Naive thymus-derived CD4-positive, alpha-beta T cell (primary cell): ENCODE measurements around the gene BEAN1. TPM values are rescaled to one million over a fixed set of nuclear protein-coding genes. Genes with fewer than 3 reads are reported as not detected.

Experiments
- ATAC-seq: fragments of 150-1000 bp; cut with Tn5 transposase; 2 replicates; pipeline ENCODE4 v1.10.0; 2021; ENCODE audit warnings: mild to moderate bottlenecking, moderate library complexity
- CTCF ChIA-PET: fragments of 350-600 bp; sonication (Branson Sonifier 250); formaldehyde crosslinking; loops from one replicate; lab custom pipeline; 2021; ENCODE audit warnings: antibody characterized with exemption; lab: Charles Lee
- POLR2A ChIA-PET: fragments of 350-600 bp; sonication (Branson Sonifier 250); formaldehyde crosslinking; loops from one replicate; lab custom pipeline; 2021; ENCODE audit warnings: antibody characterized with exemption, inconsistent platforms; lab: Charles Lee
- DNase-seq, 9 donors: peaks; one replicate each; pipeline versions ENCODE4 v3.0.0 to v3.0.0-alpha.2; 2020 to 2022; ENCODE audit warnings: mixed read lengths in 1 of 9
- H3K27ac ChIP-seq: one replicate; pipeline ENCODE4 v1.7.0; 2013; ENCODE audit warnings: mild to moderate bottlenecking, low read depth, low read length, moderate library complexity
- H3K27me3 ChIP-seq, 2 donors: one replicate each; pipeline ENCODE4 v1.7.0; 2013; ENCODE audit warnings: low read length in 2 of 2, mild to moderate bottlenecking in 2 of 2, moderate library complexity in 2 of 2; ENCODE audit not compliant: control insufficient read depth in 2 of 2, insufficient read depth in 2 of 2
- H3K36me3 ChIP-seq, 3 experiments: 1 replicate in 2 of 3; 2 replicates in 1 of 3; pipeline ENCODE4 v1.7.0; 2013; ENCODE audit warnings: low read length in 3 of 3, mild to moderate bottlenecking in 3 of 3, moderate library complexity in 1 of 3; ENCODE audit not compliant: insufficient read depth in 3 of 3, control insufficient read depth in 2 of 3
- H3K4me1 ChIP-seq, 2 donors: one replicate each; pipeline ENCODE4 v1.7.0; 2013; ENCODE audit warnings: low read length in 2 of 2, mild to moderate bottlenecking in 2 of 2, moderate library complexity in 1 of 2; ENCODE audit not compliant: control insufficient read depth in 2 of 2, insufficient read depth in 2 of 2
- H3K4me3 ChIP-seq: 2 replicates; pipeline ENCODE4 v1.7.0; 2013; ENCODE audit warnings: mild to moderate bottlenecking, low read length
- H3K9me3 ChIP-seq, 3 experiments: 1 replicate in 2 of 3; 2 replicates in 1 of 3; pipeline ENCODE4 v1.7.0; 2013; ENCODE audit warnings: low read length in 3 of 3; ENCODE audit not compliant: control insufficient read depth in 2 of 3
- H3K27ac Mint-ChIP-seq, 9 donors: one replicate each; pipeline ENCODE4 v1.8.0; 2020 to 2022; ENCODE audit warnings: mixed read lengths in 9 of 9, mild to moderate bottlenecking in 8 of 9, moderate library complexity in 5 of 9, inconsistent platforms in 2 of 9
- H3K27me3 Mint-ChIP-seq, 5 donors: one replicate each; pipeline ENCODE4 v1.8.0; 2021 to 2022; ENCODE audit warnings: mixed read lengths in 5 of 5, mild to moderate bottlenecking in 1 of 5
- H3K36me3 Mint-ChIP-seq, 5 donors: one replicate each; pipeline ENCODE4 v1.8.0; 2020 to 2022; ENCODE audit warnings: mixed read lengths in 5 of 5, mild to moderate bottlenecking in 3 of 5, inconsistent platforms in 1 of 5
- H3K4me1 Mint-ChIP-seq, 7 donors: one replicate each; pipeline ENCODE4 v1.8.0; 2020 to 2022; ENCODE audit warnings: mixed read lengths in 7 of 7, mild to moderate bottlenecking in 3 of 7, inconsistent platforms in 1 of 7
- H3K4me3 Mint-ChIP-seq, 10 donors: one replicate each; pipeline ENCODE4 v1.8.0; 2020 to 2022; ENCODE audit warnings: mild to moderate bottlenecking in 10 of 10, mixed read lengths in 10 of 10, moderate library complexity in 6 of 10, inconsistent platforms in 2 of 10
- H3K9me3 Mint-ChIP-seq, 11 donors: one replicate each; pipeline ENCODE4 v1.8.0; 2020 to 2022; ENCODE audit warnings: mixed read lengths in 11 of 11, mild to moderate bottlenecking in 4 of 11, inconsistent platforms in 1 of 11, moderate library complexity in 1 of 11
- intact Hi-C, 2 donors: fragments of 100-400 bp; cut with micrococcal nuclease; formaldehyde crosslinking; loops; one replicate each; pipeline ENCODE4 v1.15.1; 2023
- polyA plus RNA-seq, 2 donors: library from polyadenylated mRNA; unstranded; fragments of 300-500 nt; fragmentation: Illumina TruSeq; gene quantifications; one replicate each; pipeline ENCODE4 v1.2.3, GENCODE V29; 2021
- total RNA-seq, 6 experiments: library from RNA in 5 of 6; stranded (reverse) in 5 of 6; gene quantifications; 1 replicate in 5 of 6; 2 replicates in 1 of 6; pipeline ENCODE4 v1.2.3 and lab custom pipeline; 2021 to 2026

Gene BEAN1
- total and polyA plus RNA-seq, 7 experiments from 2014 or later, result not detected

DNA sequence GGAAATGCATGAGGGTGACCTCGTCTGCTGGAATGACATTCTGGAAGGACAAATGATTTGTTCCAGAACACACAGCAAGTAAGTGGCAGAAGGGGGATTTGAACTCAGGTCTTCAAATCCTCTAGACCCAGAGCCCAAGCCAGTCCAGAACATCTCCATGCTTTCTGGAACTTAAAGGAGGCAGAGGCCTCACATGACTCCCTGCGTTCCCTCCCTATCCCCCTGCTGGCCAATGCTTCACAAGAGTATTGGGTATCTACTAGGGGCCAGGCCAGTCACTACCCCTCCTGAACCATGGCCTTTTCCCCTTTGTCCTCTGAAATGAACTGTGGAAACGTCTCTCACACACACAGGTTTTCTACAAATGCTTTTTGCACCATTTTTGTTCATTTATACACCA is 7.6 kb upstream of the BEAN1 start:
- H3K4me1 Mint-ChIP-seq, result peaks cover 0 to 31% (median 6%) of the 10 kb centered on the region in 7 donors
- ATAC-seq, result no peak
- H3K4me1 ChIP-seq, result no peaks in the 10 kb centered on the region
- peaks cover 0 to 10% (median 0%) of the 10 kb centered on the region in 11 donors for H3K9me3 Mint-ChIP-seq
- intact Hi-C loops, result no loop called here
- ChIA-PET CTCF (no interaction called here), POLR2A (no interaction called here)
- no peak overlapping the region for H3K4me3 Mint-ChIP-seq
- H3K27ac ChIP-seq, result no peak overlapping the region
- H3K27me3 Mint-ChIP-seq, result peaks cover 9 to 42% (median 24%) of the 10 kb centered on the region in 5 donors
- peaks cover 4 to 13% (median 7%) of the 10 kb centered on the region in 5 donors for H3K36me3 Mint-ChIP-seq
- H3K27ac Mint-ChIP-seq, result no peak overlapping the region
- no peaks in the 10 kb centered on the region for H3K9me3 ChIP-seq
- no peak overlapping the region for H3K4me3 ChIP-seq
- no peaks in the 10 kb centered on the region for H3K36me3 ChIP-seq
- DNase-seq, result no peak
- no peaks in the 10 kb centered on the region for H3K27me3 ChIP-seq

- ChIA-PET POLR2A (no interaction called here), CTCF (no interaction called here)
- H3K27ac Mint-ChIP-seq, result no peak overlapping the region
- peaks cover 0 to 4% (median 0%) of the 10 kb centered on the region in 11 donors for H3K9me3 Mint-ChIP-seq
- peaks cover 0 to 31% (median 6%) of the 10 kb centered on the region in 7 donors for H3K4me1 Mint-ChIP-seq
- peaks cover 0 to 5% (median 3%) of the 10 kb centered on the region in 5 donors for H3K36me3 Mint-ChIP-seq
- no peak overlapping the region for H3K4me3 ChIP-seq
- intact Hi-C loops, result no loop called here
- no peak overlapping the region for H3K4me3 Mint-ChIP-seq
- H3K36me3 ChIP-seq, result no peaks in the 10 kb centered on the region
- DNase-seq (no peak), ATAC-seq (no peak)
- no peak overlapping the region for H3K27ac ChIP-seq
- H3K4me1 ChIP-seq, result no peaks in the 10 kb centered on the region
- H3K9me3 ChIP-seq, result no peaks in the 10 kb centered on the region
- no peaks in the 10 kb centered on the region for H3K27me3 ChIP-seq
- H3K27me3 Mint-ChIP-seq, result peaks cover 17 to 51% (median 33%) of the 10 kb centered on the region in 5 donors
Measured at GRCh38 chr16:66420396-66420795, 6.7 kb upstream of the BEAN1 start.

GRCh38 chr16:66421891-66422290 is 5.2 kb upstream of the BEAN1 start:
- CTCF ChIA-PET, result no interaction called here
- Histone ChIP-seq H3K36me3 (no peaks in the 10 kb centered on the region), H3K27me3 (peaks cover 0 to 7% of the 10 kb centered on the region in 2 donors), H3K4me3 (no peak overlapping the region), H3K9me3 (no peaks in the 10 kb centered on the region), H3K27ac (no peak overlapping the region), H3K4me1 (peaks cover 0 to 4% of the 10 kb centered on the region in 2 donors)
- intact Hi-C loops, result no loop called here
- peaks cover 0 to 4% (median 0%) of the 10 kb centered on the region in 11 donors for H3K9me3 Mint-ChIP-seq
- H3K4me1 Mint-ChIP-seq, result peaks cover 3 to 24% (median 10%) of the 10 kb centered on the region in 7 donors
- ATAC-seq (no peak), DNase-seq (no peak)
- peaks cover 27 to 61% (median 46%) of the 10 kb centered on the region in 5 donors for H3K27me3 Mint-ChIP-seq
- H3K36me3 Mint-ChIP-seq, result peaks cover 0 to 4% (median 0%) of the 10 kb centered on the region in 5 donors
- POLR2A ChIA-PET, result no interaction called here
- H3K27ac Mint-ChIP-seq, result no peak overlapping the region
- no peak overlapping the region for H3K4me3 Mint-ChIP-seq

DNA sequence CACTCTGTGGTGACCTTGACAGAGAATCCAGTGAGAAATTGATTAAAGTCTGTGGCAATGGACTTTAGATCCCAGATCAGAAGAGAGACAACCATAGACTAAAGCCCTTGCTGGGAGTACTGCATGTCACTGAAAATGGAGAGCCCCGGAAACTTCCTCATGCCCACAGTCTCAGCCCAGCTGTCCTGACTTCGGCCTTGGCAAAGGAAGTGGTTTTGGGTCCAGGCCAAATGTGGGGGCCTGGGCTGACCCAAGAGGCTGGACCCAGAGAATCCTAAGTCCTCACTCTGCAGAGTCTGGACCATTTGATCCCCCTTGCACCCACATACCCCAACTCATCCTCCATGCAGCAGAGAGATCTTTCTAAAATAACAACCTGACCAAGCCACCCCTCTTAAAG is 4.7 kb upstream of the BEAN1 start:
- no peak overlapping the region for H3K27ac ChIP-seq
- H3K4me1 ChIP-seq, result peaks cover 0 to 4% of the 10 kb centered on the region in 2 donors
- H3K4me1 Mint-ChIP-seq, result peaks cover 3 to 19% (median 10%) of the 10 kb centered on the region in 7 donors
- H3K36me3 Mint-ChIP-seq, result peaks cover 0 to 4% (median 0%) of the 10 kb centered on the region in 5 donors
- H3K27ac Mint-ChIP-seq, result no peak overlapping the region
- no peak overlapping the region for H3K4me3 Mint-ChIP-seq
- POLR2A ChIA-PET, result interaction anchor here (0.8 kb wide), 1 partner anchor 299 kb away, joined by 3 read pairs; no protein-coding TSS in a partner anchor
- H3K9me3 Mint-ChIP-seq, result peaks cover 0 to 4% (median 0%) of the 10 kb centered on the region in 11 donors
- peaks cover 0 to 7% of the 10 kb centered on the region in 2 donors for H3K27me3 ChIP-seq
- H3K36me3 ChIP-seq, result no peaks in the 10 kb centered on the region
- no peak for ATAC-seq
- peaks cover 27 to 61% (median 46%) of the 10 kb centered on the region in 5 donors for H3K27me3 Mint-ChIP-seq
- H3K4me3 ChIP-seq, result no peak overlapping the region
- no peaks in the 10 kb centered on the region for H3K9me3 ChIP-seq
- no peak for DNase-seq
- intact Hi-C loops, result no loop called here
- CTCF ChIA-PET, result no interaction called here

DNA sequence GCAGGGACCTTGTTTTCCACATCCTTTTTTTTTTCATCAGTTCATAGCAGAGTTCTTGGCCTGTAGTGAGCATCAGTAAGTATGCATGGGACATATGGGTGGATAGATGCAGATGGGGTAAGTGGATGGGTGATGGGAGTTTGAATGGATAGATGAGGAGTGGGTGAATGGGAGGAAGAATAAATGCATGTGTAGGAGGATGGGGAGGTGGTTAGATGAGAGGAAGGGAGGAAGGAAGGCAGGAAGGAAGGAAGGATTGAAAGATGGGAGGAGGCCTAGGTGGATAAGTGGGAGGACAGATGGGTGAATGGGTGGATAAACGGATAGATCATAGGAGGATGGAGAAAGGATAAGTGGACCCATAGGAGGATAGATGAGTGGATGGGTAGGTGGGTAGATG is 3.9 kb upstream of the BEAN1 start:
- Mint-ChIP-seq H3K27me3 (peaks cover 29 to 63% (median 47%) of the 10 kb centered on the region in 5 donors), H3K4me1 (peaks cover 3 to 13% (median 8%) of the 10 kb centered on the region in 7 donors), H3K4me3 (no peak overlapping the region), H3K9me3 (peaks cover 0 to 4% (median 0%) of the 10 kb centered on the region in 11 donors), H3K27ac (no peak overlapping the region), H3K36me3 (peaks cover 0 to 4% (median 0%) of the 10 kb centered on the region in 5 donors)
- Histone ChIP-seq H3K27ac (no peak overlapping the region), H3K36me3 (no peaks in the 10 kb centered on the region), H3K4me1 (peaks cover 0 to 11% of the 10 kb centered on the region in 2 donors), H3K27me3 (peaks cover 0 to 13% of the 10 kb centered on the region in 2 donors), H3K4me3 (no peak overlapping the region), H3K9me3 (no peaks in the 10 kb centered on the region)
- POLR2A ChIA-PET, result interaction anchor here (0.8 kb wide), 1 partner anchor 298 kb away, joined by 3 read pairs; no protein-coding TSS in a partner anchor
- intact Hi-C loops, result no loop called here
- ATAC-seq (no peak), DNase-seq (no peak)
- CTCF ChIA-PET, result no interaction called here

DNA sequence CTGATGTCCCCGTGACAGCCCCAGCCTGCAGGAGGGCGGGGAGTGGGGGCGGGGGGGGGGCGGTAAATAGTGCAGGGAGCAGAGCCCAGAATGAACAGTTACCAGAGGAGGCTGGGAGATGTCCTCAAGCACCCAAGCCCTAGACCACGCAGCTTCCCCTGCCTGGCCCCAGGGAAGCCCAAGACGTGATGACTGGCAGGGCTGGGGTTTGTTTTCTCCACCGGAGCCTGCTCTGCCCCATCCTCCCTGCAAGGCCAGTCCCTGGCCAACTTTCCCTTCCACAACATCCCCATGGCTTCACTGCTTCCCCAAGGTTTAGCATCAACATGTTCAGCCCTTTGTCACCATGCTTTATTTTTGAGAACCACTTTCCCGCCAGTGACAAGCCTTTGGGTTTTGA is 1.4 kb upstream of the BEAN1 start:
- DNase-seq (no peak), ATAC-seq (no peak)
- Histone ChIP-seq H3K36me3 (no peaks in the 10 kb centered on the region), H3K27me3 (peaks cover 4 to 13% of the 10 kb centered on the region in 2 donors), H3K4me3 (no peak overlapping the region), H3K27ac (no peak overlapping the region), H3K4me1 (peaks cover 0 to 11% of the 10 kb centered on the region in 2 donors), H3K9me3 (no peaks in the 10 kb centered on the region)
- H3K36me3 Mint-ChIP-seq, result peaks cover 0 to 4% (median 0%) of the 10 kb centered on the region in 5 donors
- peak overlapping the region in 5 of 10 donors; percentile 22 to 75 (median 39) for H3K4me3 Mint-ChIP-seq
- H3K4me1 Mint-ChIP-seq, result peaks cover 2 to 16% (median 7%) of the 10 kb centered on the region in 7 donors
- ChIA-PET POLR2A (no interaction called here), CTCF (no interaction called here)
- H3K9me3 Mint-ChIP-seq, result peaks cover 0 to 4% (median 0%) of the 10 kb centered on the region in 11 donors
- peaks cover 52 to 80% (median 63%) of the 10 kb centered on the region in 5 donors for H3K27me3 Mint-ChIP-seq
- intact Hi-C loops, result no loop called here
- no peak overlapping the region for H3K27ac Mint-ChIP-seq
